HEK293 (cell line): ENCODE data around the gene GTPBP4.

Experiments
- CTCF ChIA-PET: fragments of 350-600 bp; formaldehyde crosslinking; extraction: SDS; loops from one replicate; lab custom pipeline; 2021; ENCODE audit warnings: antibody characterized with exemption; lab: Yijun Ruan, JAX
- POLR2A ChIA-PET: fragments of 300-600 bp; formaldehyde crosslinking; extraction: SDS; loops from one replicate; lab custom pipeline; 2020; ENCODE audit warnings: antibody characterized with exemption, inconsistent platforms; lab: Yijun Ruan, JAX
- H3K27ac ChIP-seq: fragments of 200-500 bp; sonication (Bioruptor generic); 2 replicates; pipeline ENCODE4 v1.5.1; 2014; ENCODE audit warnings: low read depth, low read length, control low read depth, inconsistent platforms; ENCODE audit errors: extremely low read depth
- H3K36me3 ChIP-seq, 2 experiments: fragments of 200-500 bp in 1 of 2; sonication (Bioruptor generic) in 1 of 2; 1 replicate in 1 of 2; 2 replicates in 1 of 2; pipeline ENCODE4 v1.5.1; 2014 to 2017; ENCODE audit warnings: inconsistent platforms in 2 of 2, low read length in 2 of 2; ENCODE audit not compliant: control insufficient read depth in 2 of 2, insufficient read depth in 1 of 2
- H3K4me1 ChIP-seq: fragments of 200-500 bp; sonication (Bioruptor generic); 2 replicates; pipeline ENCODE4 v1.5.1; 2014; ENCODE audit warnings: mild to moderate bottlenecking, low read length, inconsistent platforms; ENCODE audit not compliant: control insufficient read depth, insufficient read depth
- H3K4me3 ChIP-seq: 2 replicates; pipeline ENCODE4 v1.5.1; 2011; ENCODE audit warnings: low read depth, mild to moderate bottlenecking, control low read depth, low read length, moderate library complexity
- H3K9me3 ChIP-seq: fragments of 200-500 bp; sonication (Bioruptor generic); 2 replicates; pipeline ENCODE4 v1.5.1; 2014; ENCODE audit warnings: low read depth, low read length, inconsistent platforms; ENCODE audit not compliant: control insufficient read depth, insufficient read depth
- BCL11B ChIP-seq: fragments of 450-650 bp; formaldehyde crosslinking; IDR thresholded peaks from 2 replicates; pipeline ENCODE4 v1.5.1; 2016; ENCODE audit warnings: low read depth, missing biosample characterization, missing genetic modification characterization
- FEZF1 ChIP-seq: fragments of 450-650 bp; formaldehyde crosslinking; IDR thresholded peaks from 2 replicates; pipeline ENCODE4 v1.5.1; 2016; ENCODE audit warnings: missing biosample characterization, missing genetic modification characterization
- SCRT1 ChIP-seq: fragments of 450-650 bp; formaldehyde crosslinking; IDR thresholded peaks from 2 replicates; pipeline ENCODE4 v1.5.1; 2016; ENCODE audit warnings: missing biosample characterization, missing genetic modification characterization, borderline replicate concordance
- SCRT2 ChIP-seq: fragments of 450-650 bp; formaldehyde crosslinking; IDR thresholded peaks from 2 replicates; pipeline ENCODE4 v1.5.1; 2016; ENCODE audit warnings: missing biosample characterization, missing genetic modification characterization
- TSHZ1 ChIP-seq: fragments of 450-650 bp; formaldehyde crosslinking; IDR thresholded peaks from 2 replicates; pipeline ENCODE4 v1.5.1; 2016; ENCODE audit warnings: missing biosample characterization, missing genetic modification characterization, borderline replicate concordance
- ZBTB8A ChIP-seq: fragments of 450-650 bp; formaldehyde crosslinking; IDR thresholded peaks from 2 replicates; pipeline ENCODE4 v1.5.1; 2016; ENCODE audit warnings: missing biosample characterization, missing genetic modification characterization
- ZIC2 ChIP-seq: fragments of 450-650 bp; formaldehyde crosslinking; IDR thresholded peaks from 2 replicates; pipeline ENCODE4 v1.5.1; 2016; ENCODE audit warnings: missing biosample characterization, missing genetic modification characterization
- ZNF24 ChIP-seq: fragments of 450-650 bp; formaldehyde crosslinking; IDR thresholded peaks from 2 replicates; pipeline ENCODE4 v1.5.1; 2016; ENCODE audit warnings: missing biosample characterization, missing genetic modification characterization
- ZNF404 ChIP-seq: fragments of 450-650 bp; formaldehyde crosslinking; IDR thresholded peaks from 2 replicates; pipeline ENCODE4 v1.5.1; 2017; ENCODE audit warnings: missing biosample characterization, missing genetic modification characterization
- ZNF501 ChIP-seq: fragments of 450-650 bp; formaldehyde crosslinking; IDR thresholded peaks from 2 replicates; pipeline ENCODE4 v1.5.1; 2016; ENCODE audit warnings: missing biosample characterization, missing genetic modification characterization
- ZNF529 ChIP-seq: fragments of 450-650 bp; formaldehyde crosslinking; IDR thresholded peaks from 2 replicates; pipeline ENCODE4 v1.5.1; 2017; ENCODE audit warnings: missing genetic modification characterization, missing biosample characterization; ENCODE audit not compliant: insufficient replicate concordance
- ZNF704 ChIP-seq: fragments of 450-650 bp; formaldehyde crosslinking; IDR thresholded peaks from 2 replicates; pipeline ENCODE4 v1.5.1; 2016; ENCODE audit warnings: missing biosample characterization, missing genetic modification characterization
- ZNF768 ChIP-seq: fragments of 450-650 bp; formaldehyde crosslinking; IDR thresholded peaks from 2 replicates; pipeline ENCODE4 v1.5.1; 2018; ENCODE audit warnings: missing biosample characterization, mild to moderate bottlenecking, missing genetic modification characterization
- ZNF776 ChIP-seq: fragments of 450-650 bp; formaldehyde crosslinking; IDR thresholded peaks from 2 replicates; pipeline ENCODE4 v1.5.0; 2017; ENCODE audit warnings: missing biosample characterization, missing genetic modification characterization, borderline replicate concordance
- ZNF830 ChIP-seq: fragments of 450-650 bp; IDR thresholded peaks from 2 replicates; pipeline ENCODE4 v1.5.0; 2018; ENCODE audit warnings: missing biosample characterization, missing genetic modification characterization, low read depth, mild to moderate bottlenecking, moderate library complexity
- ZSCAN5A ChIP-seq: fragments of 450-650 bp; formaldehyde crosslinking; IDR thresholded peaks from 2 replicates; pipeline ENCODE4 v1.5.1; 2016; ENCODE audit warnings: missing biosample characterization, missing genetic modification characterization

Gene GTPBP4

GRCh38 chr10:955127-955819 is 33.0 kb upstream of the GTPBP4 start:
- TF ChIP-seq ZNF529 (tag by site-specific recombination): no peak
- TF ChIP-seq FEZF1 (tag by site-specific recombination): no peak
- TF ChIP-seq TSHZ1 (tag by site-specific recombination): no peak
- no peak for TF ChIP-seq ZNF24
- TF ChIP-seq ZNF404 (tag by site-specific recombination): no peak
- no peak for TF ChIP-seq ZNF776 (tag by site-specific recombination)
- peak; percentile 35; the same call in 1 of the 2 replicates for TF ChIP-seq SCRT1 (tag by site-specific recombination)
- peak; percentile 72 for TF ChIP-seq SCRT2 (tag by site-specific recombination)
- TF ChIP-seq ZSCAN5A: no peak
- no peak for TF ChIP-seq ZNF501 (tag by site-specific recombination)
- TF ChIP-seq ZNF768 (tag by site-specific recombination): no peak
- TF ChIP-seq ZNF704 (tag by site-specific recombination): no peak
- 0 out of 2 replicates have a peak, but pooled peaks have one; percentile 7 for TF ChIP-seq ZIC2 (tag by site-specific recombination)
- no peak for TF ChIP-seq ZBTB8A
- no peak for TF ChIP-seq BCL11B (tag by site-specific recombination)
- Histone ChIP-seq H3K4me3 (no peak overlapping the region), H3K9me3 (no peaks in the 10 kb centered on the region), H3K4me1 (no peaks in the 10 kb centered on the region), H3K36me3 (no peaks in the 10 kb centered on the region), H3K27ac (no peak overlapping the region)
- ChIA-PET POLR2A (interaction anchor here (0.5 kb wide), 1 partner anchor 22 kb away, joined by 3 read pairs; no protein-coding TSS in a partner anchor), CTCF (no interaction called here)

GRCh38 chr10:955820-956217 is 32.4 kb upstream of the GTPBP4 start:
- POLR2A ChIA-PET: no interaction called here
- H3K36me3 ChIP-seq: no peaks in the 10 kb centered on the region
- TF ChIP-seq ZIC2 (tag by site-specific recombination) (peak; percentile 9; the same call in 1 of the 2 replicates), ZNF830 (tag by site-specific recombination) (no peak)
- no peak overlapping the region for H3K4me3 ChIP-seq
- CTCF ChIA-PET: no interaction called here
- no peak overlapping the region for H3K27ac ChIP-seq
- no peaks in the 10 kb centered on the region for H3K9me3 ChIP-seq
- H3K4me1 ChIP-seq: no peaks in the 10 kb centered on the region
